ENCODE data around the gene PRPS1L1.

- no peak for TF ChIP-seq EZH2 (IDR thresholded peaks at IDR 0.05; ENCODE audit: low read length)
- TF ChIP-seq CTCF (optimal IDR thresholded peaks at IDR 0.05 in 1 of 3, IDR thresholded peaks at IDR 0.05 in 1 of 3, conservative IDR thresholded peaks at IDR 0.05 in 1 of 3; ENCODE audit: extremely low read depth in 1 of 3, insufficient read depth in 2 of 3, low read length in 3 of 3) = no peak
These were observed 23.3 kb downstream of the PRPS1L1 start for GRCh38 chr7:18004372-18004771.
